GM21423 (cell line): Measurements from ENCODE around the gene HNRNPA3.

Experiments used
- ATAC-seq: cut with Tn5 transposase; IDR thresholded peaks from one replicate; pipeline ENCODE4 v1.9.1; 2021; ENCODE audit warnings: mild to moderate bottlenecking, moderate library complexity; ENCODE audit not compliant: unreplicated experiment

Gene HNRNPA3

GRCh38 chr2:177271981-177272666 lies 59.5 kb downstream of the HNRNPA3 start:
- ATAC-seq = no peak

- ATAC-seq = no peak
Observed at GRCh38 chr2:177272765-177273164, 60.2 kb downstream of the HNRNPA3 start.

- ATAC-seq = no peak
Observed at GRCh38 chr2:177273408-177273807, 60.8 kb downstream of the HNRNPA3 start.
